Mesothelial cell of epicardium (in vitro differentiated cells): Measurements from ENCODE around the gene UPF3B. TPM values are rescaled to one million over a fixed set of nuclear protein-coding genes. Genes with fewer than 3 reads are reported as not detected.

Source experiments
- DNase-seq, 2 experiments: peaks; one replicate each; pipeline ENCODE4 v3.0.0; 2021; ENCODE audit warnings: low spot score in 2 of 2; ENCODE audit not compliant: unreplicated experiment in 2 of 2
- H3K27ac Mint-ChIP-seq: 2 replicates; pipeline ENCODE4 v1.8.0; 2021; ENCODE audit warnings: mixed read lengths
- H3K27me3 Mint-ChIP-seq: 2 replicates; pipeline ENCODE4 v1.8.0; 2021; ENCODE audit warnings: low read depth, mixed read lengths
- H3K36me3 Mint-ChIP-seq: 2 replicates; pipeline ENCODE4 v1.8.0; 2021; ENCODE audit warnings: mixed read lengths
- H3K4me1 Mint-ChIP-seq: 2 replicates; pipeline ENCODE4 v1.8.0; 2021; ENCODE audit warnings: mixed read lengths
- H3K4me3 Mint-ChIP-seq: 2 replicates; pipeline ENCODE4 v1.8.0; 2021; ENCODE audit warnings: mild to moderate bottlenecking, moderate library complexity, mixed read lengths
- H3K9me3 Mint-ChIP-seq: 2 replicates; pipeline ENCODE4 v1.8.0; 2021; ENCODE audit warnings: mixed read lengths
- total RNA-seq: library from RNA; stranded (reverse); gene quantifications from 3 replicates; pipeline ENCODE4 v1.2.1, GENCODE V29; 2021
- TF ChIP-seq, protein P1 (sequence below): fragments of 200-600 bp; sonication (generic); IDR thresholded peaks from one replicate; pipeline ENCODE4 v1.5.0; 2021; ENCODE audit warnings: antibody characterized with exemption; ENCODE audit not compliant: unreplicated experiment

Gene UPF3B
- total RNA-seq, 1 donor from 2014 or later: 20.8 TPM

DNA sequence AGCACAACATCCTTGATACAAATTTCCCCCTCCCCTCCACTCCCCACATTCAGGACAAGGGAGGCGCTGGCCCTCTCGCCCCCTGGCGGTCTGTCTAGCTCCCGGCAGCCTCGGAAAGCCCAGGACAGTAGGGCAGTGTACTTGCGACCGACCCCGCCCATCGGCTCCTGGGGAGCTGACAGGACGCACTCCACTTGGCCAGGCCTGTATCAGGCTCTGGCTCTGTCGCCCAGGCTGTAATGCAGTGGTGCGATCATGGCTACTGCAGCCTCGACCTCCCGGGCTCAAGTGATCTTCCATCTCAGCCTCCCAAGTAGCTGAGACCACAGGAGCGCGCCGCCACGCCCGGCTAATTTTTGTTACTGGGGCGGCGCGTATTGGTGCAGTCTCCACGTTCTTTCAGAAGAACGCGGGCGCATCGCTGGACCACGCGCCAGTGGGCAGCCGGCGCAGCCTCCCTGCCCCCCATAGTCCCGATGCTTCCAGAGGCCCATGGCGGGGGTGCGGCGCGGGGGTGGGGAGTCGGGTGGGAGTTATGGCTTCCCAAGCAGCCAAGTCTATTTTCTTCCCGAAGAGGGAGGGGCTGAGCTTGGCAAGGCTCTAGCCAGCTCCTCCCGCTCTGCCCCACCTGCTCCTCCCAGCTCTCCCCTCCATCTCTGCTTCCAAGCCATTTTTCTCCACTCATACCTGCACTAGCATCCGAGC is 35.1 kb upstream of the UPF3B start:
- peak in 1 of 2 experiments; percentile 52 for DNase-seq
- H3K27me3 Mint-ChIP-seq: no peaks in the 10 kb centered on the region
- peaks cover 13% of the 10 kb centered on the region for H3K4me1 Mint-ChIP-seq
- no peaks in the 10 kb centered on the region for H3K36me3 Mint-ChIP-seq
- H3K27ac Mint-ChIP-seq: no peak overlapping the region
- H3K4me3 Mint-ChIP-seq: peak overlapping the region; percentile 53
- H3K9me3 Mint-ChIP-seq: peaks cover 10% of the 10 kb centered on the region
- TF ChIP-seq, protein P1, sequence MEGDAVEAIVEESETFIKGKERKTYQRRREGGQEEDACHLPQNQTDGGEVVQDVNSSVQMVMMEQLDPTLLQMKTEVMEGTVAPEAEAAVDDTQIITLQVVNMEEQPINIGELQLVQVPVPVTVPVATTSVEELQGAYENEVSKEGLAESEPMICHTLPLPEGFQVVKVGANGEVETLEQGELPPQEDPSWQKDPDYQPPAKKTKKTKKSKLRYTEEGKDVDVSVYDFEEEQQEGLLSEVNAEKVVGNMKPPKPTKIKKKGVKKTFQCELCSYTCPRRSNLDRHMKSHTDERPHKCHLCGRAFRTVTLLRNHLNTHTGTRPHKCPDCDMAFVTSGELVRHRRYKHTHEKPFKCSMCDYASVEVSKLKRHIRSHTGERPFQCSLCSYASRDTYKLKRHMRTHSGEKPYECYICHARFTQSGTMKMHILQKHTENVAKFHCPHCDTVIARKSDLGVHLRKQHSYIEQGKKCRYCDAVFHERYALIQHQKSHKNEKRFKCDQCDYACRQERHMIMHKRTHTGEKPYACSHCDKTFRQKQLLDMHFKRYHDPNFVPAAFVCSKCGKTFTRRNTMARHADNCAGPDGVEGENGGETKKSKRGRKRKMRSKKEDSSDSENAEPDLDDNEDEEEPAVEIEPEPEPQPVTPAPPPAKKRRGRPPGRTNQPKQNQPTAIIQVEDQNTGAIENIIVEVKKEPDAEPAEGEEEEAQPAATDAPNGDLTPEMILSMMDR: peak; percentile 43

GRCh38 chrX:119885554-119886428 is 33.0 kb upstream of the UPF3B start:
- peaks cover 10% of the 10 kb centered on the region for H3K9me3 Mint-ChIP-seq
- H3K27me3 Mint-ChIP-seq: no peaks in the 10 kb centered on the region
- no peaks in the 10 kb centered on the region for H3K36me3 Mint-ChIP-seq
- no peak overlapping the region for H3K27ac Mint-ChIP-seq
- DNase-seq: no peak
- no peak overlapping the region for H3K4me3 Mint-ChIP-seq
- H3K4me1 Mint-ChIP-seq: no peaks in the 10 kb centered on the region
- TF ChIP-seq, protein P1: no peak

DNA sequence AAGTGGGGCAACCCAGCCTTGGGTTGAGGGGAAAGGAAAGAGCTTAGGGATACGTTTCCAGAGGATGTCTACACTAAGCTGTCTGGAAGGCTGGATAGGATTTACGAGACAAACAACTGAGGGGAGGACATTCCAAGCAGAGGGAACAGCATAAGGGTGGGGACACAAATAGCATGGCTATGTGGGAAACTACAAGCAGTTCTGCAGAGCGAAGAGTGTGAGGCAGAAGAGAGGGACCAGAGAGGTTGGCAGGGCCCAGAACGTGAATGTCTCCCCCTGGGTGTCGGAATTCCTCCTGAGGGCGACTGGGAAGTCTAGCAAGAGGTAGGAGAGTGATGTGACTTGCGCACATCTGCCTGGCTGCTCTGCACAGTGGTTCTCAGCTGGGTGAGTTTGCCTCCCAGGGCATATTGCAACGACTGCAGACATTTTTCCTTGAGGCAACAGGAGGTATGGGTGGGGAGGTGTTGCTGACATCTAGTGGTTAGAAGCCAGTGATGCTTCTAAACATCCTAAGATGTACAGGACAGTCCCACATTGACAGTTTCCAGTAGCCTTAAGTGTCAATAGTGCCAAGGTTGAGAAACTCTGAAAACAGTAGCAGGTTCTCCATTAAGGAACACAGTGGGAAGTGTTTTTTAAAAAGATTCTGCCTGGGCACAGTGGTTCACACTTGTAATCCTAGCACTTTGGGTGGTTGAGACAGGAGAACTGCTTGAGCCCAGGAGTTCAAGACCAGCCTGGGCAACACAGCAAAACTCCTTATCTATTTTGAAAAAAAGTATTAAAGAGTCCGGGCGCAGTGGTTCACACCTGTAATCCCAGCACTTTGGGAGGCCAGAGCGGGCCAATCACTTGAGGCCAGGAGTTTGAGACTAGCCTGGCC is 28.0 kb upstream of the UPF3B start:
- DNase-seq: no peak
- no peak overlapping the region for H3K27ac Mint-ChIP-seq
- no peaks in the 10 kb centered on the region for H3K4me1 Mint-ChIP-seq
- TF ChIP-seq, protein P1: peak; percentile 18
- no peaks in the 10 kb centered on the region for H3K27me3 Mint-ChIP-seq
- peaks cover 9% of the 10 kb centered on the region for H3K36me3 Mint-ChIP-seq
- peaks cover 7% of the 10 kb centered on the region for H3K9me3 Mint-ChIP-seq
- H3K4me3 Mint-ChIP-seq: no peak overlapping the region

DNA sequence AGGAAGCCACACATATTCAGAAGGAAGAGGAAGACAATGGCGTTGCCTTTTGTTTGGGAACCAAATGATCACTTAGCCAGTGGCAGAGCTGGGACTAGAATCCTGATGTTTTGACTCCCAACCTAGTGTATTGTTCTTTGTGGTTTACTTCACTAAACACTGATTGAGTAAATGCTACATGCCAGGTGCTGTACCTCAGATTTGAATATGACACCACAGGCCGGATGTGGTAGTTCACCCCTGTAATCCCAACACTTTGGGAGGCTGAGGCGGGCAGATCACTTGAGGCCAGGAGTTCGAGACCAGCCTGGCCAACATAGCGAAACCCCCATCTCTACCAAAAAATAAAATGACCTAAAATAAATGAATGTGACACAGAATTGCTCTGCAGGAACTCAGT is 27.3 kb upstream of the UPF3B start:
- H3K27ac Mint-ChIP-seq: no peak overlapping the region
- no peaks in the 10 kb centered on the region for H3K4me1 Mint-ChIP-seq

DNA sequence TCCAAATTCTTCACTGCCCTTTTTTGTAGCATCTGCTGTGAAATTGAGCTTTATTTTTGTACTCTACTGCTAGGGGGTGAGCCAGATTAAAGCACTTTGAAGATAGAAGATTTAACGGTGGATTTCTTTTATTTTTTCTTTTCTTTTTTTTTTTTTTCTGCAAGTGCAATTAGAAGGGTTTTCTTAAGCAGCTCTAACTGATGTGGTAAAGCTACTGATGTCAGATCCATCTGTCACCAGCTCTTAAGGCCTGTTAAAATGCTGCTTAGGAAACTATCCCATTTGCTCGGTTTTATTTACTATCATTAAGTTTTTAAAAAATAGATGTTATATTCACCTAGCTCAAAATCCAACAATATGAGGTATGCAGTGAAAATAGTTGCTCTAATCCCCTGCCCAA is 26.0 kb upstream of the UPF3B start:
- no peaks in the 10 kb centered on the region for H3K27me3 Mint-ChIP-seq
- peaks cover 9% of the 10 kb centered on the region for H3K36me3 Mint-ChIP-seq
- no peak overlapping the region for H3K4me3 Mint-ChIP-seq
- no peaks in the 10 kb centered on the region for H3K4me1 Mint-ChIP-seq
- TF ChIP-seq, protein P1: no peak
- DNase-seq: no peak
- peaks cover 6% of the 10 kb centered on the region for H3K9me3 Mint-ChIP-seq
- no peak overlapping the region for H3K27ac Mint-ChIP-seq

More for the DNA sequence above, 27.3 kb upstream of the UPF3B start:
- Mint-ChIP-seq H3K9me3 (peaks cover 7% of the 10 kb centered on the region), H3K27me3 (no peaks in the 10 kb centered on the region), H3K4me3 (no peak overlapping the region), H3K36me3 (peaks cover 9% of the 10 kb centered on the region)
- no peak for DNase-seq
- TF ChIP-seq, protein P1: no peak
